Cardiac fibroblast (primary cell): ENCODE results near the gene DOCK8.

Experiments used
- DNase-seq, 2 donors: peaks; one replicate each; pipeline versions ENCODE4 v3.0.0 to v3.0.0-alpha.2; 2010; ENCODE audit warnings: low read depth in 2 of 2
- H3K4me3 ChIP-seq, 2 donors: replicated peaks in 1 of 2; 1 replicate in 1 of 2; 2 replicates in 1 of 2; pipeline ENCODE4 v1.5.1; 2011; ENCODE audit warnings: low read depth in 2 of 2, low read length in 2 of 2, mild to moderate bottlenecking in 2 of 2, moderate library complexity in 1 of 2
- CTCF ChIP-seq: IDR thresholded peaks from one replicate; pipeline ENCODE4 v1.5.1; 2011; ENCODE audit warnings: low read depth, mild to moderate bottlenecking, low read length, inconsistent platforms

Gene DOCK8

GRCh38 chr9:471320-471719 lies 256.7 kb downstream of the DOCK8 start:
- DNase-seq: no peak
- no peak overlapping the region for H3K4me3 ChIP-seq
- no peak for TF ChIP-seq CTCF

- no peak overlapping the region for H3K4me3 ChIP-seq
- no peak for TF ChIP-seq CTCF
- DNase-seq: no peak
Observed at GRCh38 chr9:472479-473075, 257.9 kb downstream of the DOCK8 start.

- no peak for TF ChIP-seq CTCF
- no peak overlapping the region for H3K4me3 ChIP-seq
- DNase-seq: no peak
Observed at GRCh38 chr9:477193-477592, 262.5 kb downstream of the DOCK8 start.

- no peak overlapping the region for H3K4me3 ChIP-seq
- no peak for DNase-seq
- TF ChIP-seq CTCF: no peak
Observed at GRCh38 chr9:479304-479970, 264.8 kb downstream of the DOCK8 start.

GRCh38 chr9:479971-480350 lies 265.3 kb downstream of the DOCK8 start:
- no peak overlapping the region for H3K4me3 ChIP-seq
- no peak for DNase-seq

GRCh38 chr9:482739-483138 lies 268.1 kb downstream of the DOCK8 start:
- H3K4me3 ChIP-seq: no peak overlapping the region
- TF ChIP-seq CTCF: no peak
- no peak for DNase-seq

More at GRCh38 chr9:479971-480350, 265.3 kb downstream of the DOCK8 start:
- TF ChIP-seq CTCF: no peak
